K562 (cell line): ENCODE results near the gene CSAD. TPM values are rescaled to one million over a fixed set of nuclear protein-coding genes. Genes with fewer than 3 reads are reported as not detected.

Source experiments
- CLOCK ChIP-seq: fragments of 250-450 bp; sonication (Bioruptor Pico); IDR thresholded peaks from 2 replicates; pipeline ENCODE4 v1.4.0; 2020; ENCODE audit warnings: mild to moderate bottlenecking, moderate library complexity, borderline replicate concordance
- EP400 ChIP-seq: fragments of 450-650 bp; IDR thresholded peaks from 2 replicates; pipeline ENCODE4 v1.6.1; 2017; ENCODE audit warnings: antibody characterized with exemption, mild to moderate bottlenecking, moderate library complexity
- PRMT5 ChIP-seq: sonication (generic); formaldehyde crosslinking; IDR thresholded peaks from 2 replicates; pipeline ENCODE4 v1.5.0; 2020; ENCODE audit warnings: missing genetic modification reagents
- REST ChIP-seq, 2 experiments: fragments of 450-650 bp; formaldehyde crosslinking in 1 of 2; IDR thresholded peaks; 2 replicates each; pipeline versions ENCODE4 v1.4.0 to v1.6.1; 2014 to 2020; ENCODE audit warnings: mild to moderate bottlenecking in 2 of 2, borderline replicate concordance in 1 of 2, low read depth in 1 of 2
- ZBTB2 ChIP-seq: fragments of 450-650 bp; IDR thresholded peaks from 2 replicates; pipeline ENCODE4 v1.6.1; 2016; ENCODE audit warnings: antibody characterized with exemption
- ZBTB49 ChIP-seq: sonication (generic); formaldehyde crosslinking; IDR thresholded peaks from 2 replicates; pipeline ENCODE4 v1.8.0; 2022; ENCODE audit warnings: missing genetic modification reagents, mild to moderate bottlenecking, borderline replicate concordance
- ZKSCAN8 ChIP-seq: fragments of 200-800 bp; sonication (Bioruptor generic); IDR thresholded peaks from 2 replicates; pipeline ENCODE4 v1.6.1; 2016; ENCODE audit warnings: missing genetic modification characterization, missing compliant biosample characterization
- ZNF263 ChIP-seq: sonication (generic); formaldehyde crosslinking; IDR thresholded peaks from 2 replicates; pipeline ENCODE4 v1.8.0; 2022; ENCODE audit warnings: mild to moderate bottlenecking, missing genetic modification reagents, borderline replicate concordance
- ZNF655 ChIP-seq: fragments of 250-450 bp; sonication (Bioruptor Pico); IDR thresholded peaks from 2 replicates; pipeline ENCODE4 v1.5.0; 2021
- polyA plus RNA-seq, 8 experiments: library from polyadenylated mRNA; depleted of rRNA in 4 of 8; stranded (reverse) in 5 of 8; unstranded in 3 of 8; fragments of >200 nt; fragmentation: Nextera tagmentation in 2 of 8; fragmentation: Illumina TruSeq in 1 of 8; extraction: Ambion mirVana in 2 of 8; extraction: Trizol in 1 of 8; gene quantifications; 2 replicates each; pipeline versions ENCODE4 v1.2.1 to v1.2.3, GENCODE V29; 2011 to 2014; ENCODE audit warnings: inconsistent platforms in 1 of 8, missing spikeins in 1 of 8
- total RNA-seq, 7 experiments: library from RNA; depleted of rRNA in 6 of 7; stranded (reverse); fragments of >200 nt in 6 of 7; fragmentation: Illumina TruSeq in 2 of 7; extraction: Trizol in 2 of 7; gene quantifications; 2 replicates each; pipeline versions ENCODE4 v1.2.1 to v1.2.3, GENCODE V29; 2011 to 2021; ENCODE audit warnings: low replicate concordance in 1 of 7

Gene CSAD
- total and polyA plus RNA-seq, 9 of the 15 experiments (the other 6 are each of a cell fraction or from before 2014, with no cell fraction given), result 1.8 to 19.6 (median 8.1) TPM

GRCh38 chr12:53180220-53180930 is at the start of gene CSAD, which contains the start of gene ZNF740 (continued):
- no peak for TF ChIP-seq ZBTB49 (CRISPR knock-in tag)
- peak; percentile 84; the same call in 1 of the 2 replicates for TF ChIP-seq EP400
- TF ChIP-seq PRMT5 (CRISPR knock-in tag), result no peak
- no peak for TF ChIP-seq ZNF655 (CRISPR knock-in tag)
- no peak for TF ChIP-seq ZKSCAN8 (CRISPR knock-in tag)
- peak; percentile 37; the same call in 1 of the 2 replicates for TF ChIP-seq ZBTB2
- TF ChIP-seq CLOCK (CRISPR knock-in tag), result no peak
- peak; percentile 34 for TF ChIP-seq REST (IDR thresholded peaks at IDR 0.05; ENCODE audit: borderline replicate concordance)
- no peak for TF ChIP-seq REST (CRISPR knock-in tag; IDR thresholded peaks at IDR 0.05; ENCODE audit: low read depth)
- peak; percentile 87 for TF ChIP-seq ZNF263 (CRISPR knock-in tag)
